ENCODE measurements around the gene ITGA3.

The ITGA3 gene

GRCh38 chr17:50112694-50113093 is 56.8 kb downstream of the ITGA3 start:
- H3K27me3 ChIP-seq (ENCODE audit: control insufficient read depth, insufficient read depth, low read length): peaks cover 1% of the 10 kb centered on the region
- H3K9ac ChIP-seq (ENCODE audit: low read depth, low read length): no peak overlapping the region
- peaks cover 9% of the 10 kb centered on the region for H3K4me1 ChIP-seq (ENCODE audit: control insufficient read depth, insufficient read depth, low read length)

GRCh38 chr17:50113624-50114320 is 57.9 kb downstream of the ITGA3 start:
- Histone ChIP-seq H3K27me3 (ENCODE audit: control insufficient read depth, insufficient read depth, low read length) (peaks cover 10% of the 10 kb centered on the region), H3K4me1 (ENCODE audit: control insufficient read depth, insufficient read depth, low read length) (peaks cover 9% of the 10 kb centered on the region), H3K9ac (ENCODE audit: low read depth, low read length) (no peak overlapping the region), H3K4me3 (ENCODE audit: low read depth, low read length) (no peak overlapping the region), H3K27ac (ENCODE audit: low read depth, low read length) (no peak overlapping the region), H3K36me3 (ENCODE audit: control insufficient read depth, insufficient read depth, low read length) (no peaks in the 10 kb centered on the region), H3K9me3 (ENCODE audit: control insufficient read depth, insufficient read depth, low read length) (no peaks in the 10 kb centered on the region)

More at GRCh38 chr17:50112694-50113093, 56.8 kb downstream of the ITGA3 start:
- H3K27ac ChIP-seq (ENCODE audit: low read depth, low read length): no peak overlapping the region
- H3K36me3 ChIP-seq (ENCODE audit: control insufficient read depth, insufficient read depth, low read length): no peaks in the 10 kb centered on the region
- no peak overlapping the region for H3K4me3 ChIP-seq (ENCODE audit: low read depth, low read length)
- no peaks in the 10 kb centered on the region for H3K9me3 ChIP-seq (ENCODE audit: control insufficient read depth, insufficient read depth, low read length)

GRCh38 chr17:50114401-50114800 is 58.5 kb downstream of the ITGA3 start:
- H3K4me1 ChIP-seq (ENCODE audit: control insufficient read depth, insufficient read depth, low read length): peaks cover 9% of the 10 kb centered on the region

GRCh38 chr17:50114849-50115357 is 59.0 kb downstream of the ITGA3 start:
- peaks cover 9% of the 10 kb centered on the region for H3K4me1 ChIP-seq (ENCODE audit: control insufficient read depth, insufficient read depth, low read length)
- H3K9me3 ChIP-seq (ENCODE audit: control insufficient read depth, insufficient read depth, low read length): no peaks in the 10 kb centered on the region
- H3K9ac ChIP-seq (ENCODE audit: low read depth, low read length): no peak overlapping the region
- H3K36me3 ChIP-seq (ENCODE audit: control insufficient read depth, insufficient read depth, low read length): no peaks in the 10 kb centered on the region
- no peak overlapping the region for H3K4me3 ChIP-seq (ENCODE audit: low read depth, low read length)
- peaks cover 18% of the 10 kb centered on the region for H3K27me3 ChIP-seq (ENCODE audit: control insufficient read depth, insufficient read depth, low read length)
- H3K27ac ChIP-seq (ENCODE audit: low read depth, low read length): no peak overlapping the region

More at GRCh38 chr17:50114401-50114800, 58.5 kb downstream of the ITGA3 start:
- Histone ChIP-seq H3K9ac (ENCODE audit: low read depth, low read length) (no peak overlapping the region), H3K27me3 (ENCODE audit: control insufficient read depth, insufficient read depth, low read length) (peaks cover 16% of the 10 kb centered on the region), H3K4me3 (ENCODE audit: low read depth, low read length) (no peak overlapping the region), H3K27ac (ENCODE audit: low read depth, low read length) (no peak overlapping the region), H3K9me3 (ENCODE audit: control insufficient read depth, insufficient read depth, low read length) (no peaks in the 10 kb centered on the region), H3K36me3 (ENCODE audit: control insufficient read depth, insufficient read depth, low read length) (no peaks in the 10 kb centered on the region)

GRCh38 chr17:50115756-50116155 is 59.8 kb downstream of the ITGA3 start:
- Histone ChIP-seq H3K4me3 (ENCODE audit: low read depth, low read length) (no peak overlapping the region), H3K27ac (ENCODE audit: low read depth, low read length) (no peak overlapping the region), H3K36me3 (ENCODE audit: control insufficient read depth, insufficient read depth, low read length) (no peaks in the 10 kb centered on the region), H3K9me3 (ENCODE audit: control insufficient read depth, insufficient read depth, low read length) (no peaks in the 10 kb centered on the region), H3K27me3 (ENCODE audit: control insufficient read depth, insufficient read depth, low read length) (peaks cover 24% of the 10 kb centered on the region), H3K4me1 (ENCODE audit: control insufficient read depth, insufficient read depth, low read length) (peaks cover 9% of the 10 kb centered on the region), H3K9ac (ENCODE audit: low read depth, low read length) (no peak overlapping the region)

GRCh38 chr17:50117202-50118051 is 61.5 kb downstream of the ITGA3 start:
- Histone ChIP-seq H3K9me3 (ENCODE audit: control insufficient read depth, insufficient read depth, low read length) (no peaks in the 10 kb centered on the region), H3K4me1 (ENCODE audit: control insufficient read depth, insufficient read depth, low read length) (peaks cover 9% of the 10 kb centered on the region), H3K36me3 (ENCODE audit: control insufficient read depth, insufficient read depth, low read length) (no peaks in the 10 kb centered on the region), H3K27me3 (ENCODE audit: control insufficient read depth, insufficient read depth, low read length) (peaks cover 24% of the 10 kb centered on the region), H3K9ac (ENCODE audit: low read depth, low read length) (no peak overlapping the region; the same call in 1 of the 2 replicates), H3K27ac (ENCODE audit: low read depth, low read length) (peak overlapping the region; percentile 14), H3K4me3 (ENCODE audit: low read depth, low read length) (peak overlapping the region; percentile 36)

GRCh38 chr17:50118076-50118827 is 62.3 kb downstream of the ITGA3 start:
- Histone ChIP-seq H3K27ac (ENCODE audit: low read depth, low read length) (no peak overlapping the region), H3K4me1 (ENCODE audit: control insufficient read depth, insufficient read depth, low read length) (peaks cover 11% of the 10 kb centered on the region), H3K9ac (ENCODE audit: low read depth, low read length) (no peak overlapping the region), H3K36me3 (ENCODE audit: control insufficient read depth, insufficient read depth, low read length) (no peaks in the 10 kb centered on the region), H3K27me3 (ENCODE audit: control insufficient read depth, insufficient read depth, low read length) (peaks cover 24% of the 10 kb centered on the region), H3K4me3 (ENCODE audit: low read depth, low read length) (no peak overlapping the region), H3K9me3 (ENCODE audit: control insufficient read depth, insufficient read depth, low read length) (no peaks in the 10 kb centered on the region)

GRCh38 chr17:50118828-50119218 is 62.9 kb downstream of the ITGA3 start:
- H3K27ac ChIP-seq (ENCODE audit: low read depth, low read length): no peak overlapping the region
- no peak overlapping the region for H3K9ac ChIP-seq (ENCODE audit: low read depth, low read length)
- H3K9me3 ChIP-seq (ENCODE audit: control insufficient read depth, insufficient read depth, low read length): no peaks in the 10 kb centered on the region
- H3K4me1 ChIP-seq (ENCODE audit: control insufficient read depth, insufficient read depth, low read length): peaks cover 15% of the 10 kb centered on the region
- H3K4me3 ChIP-seq (ENCODE audit: low read depth, low read length): no peak overlapping the region
- peaks cover 24% of the 10 kb centered on the region for H3K27me3 ChIP-seq (ENCODE audit: control insufficient read depth, insufficient read depth, low read length)
- no peaks in the 10 kb centered on the region for H3K36me3 ChIP-seq (ENCODE audit: control insufficient read depth, insufficient read depth, low read length)

GRCh38 chr17:50120475-50121253 is 64.8 kb downstream of the ITGA3 start:
- no peaks in the 10 kb centered on the region for H3K36me3 ChIP-seq (ENCODE audit: control insufficient read depth, insufficient read depth, low read length)
- H3K27ac ChIP-seq (ENCODE audit: low read depth, low read length): no peak overlapping the region
- H3K9me3 ChIP-seq (ENCODE audit: control insufficient read depth, insufficient read depth, low read length): no peaks in the 10 kb centered on the region
- H3K4me1 ChIP-seq (ENCODE audit: control insufficient read depth, insufficient read depth, low read length): peaks cover 12% of the 10 kb centered on the region; the same call in 1 of the 2 replicates
- no peak overlapping the region for H3K4me3 ChIP-seq (ENCODE audit: low read depth, low read length)
- no peak overlapping the region for H3K9ac ChIP-seq (ENCODE audit: low read depth, low read length)
- H3K27me3 ChIP-seq (ENCODE audit: control insufficient read depth, insufficient read depth, low read length): peaks cover 24% of the 10 kb centered on the region

GRCh38 chr17:50122945-50123344 is 67.0 kb downstream of the ITGA3 start:
- Histone ChIP-seq H3K9ac (ENCODE audit: low read depth, low read length) (no peak overlapping the region), H3K27ac (ENCODE audit: low read depth, low read length) (peak overlapping the region; percentile 73), H3K4me1 (ENCODE audit: control insufficient read depth, insufficient read depth, low read length) (peaks cover 18% of the 10 kb centered on the region), H3K4me3 (ENCODE audit: low read depth, low read length) (no peak overlapping the region), H3K36me3 (ENCODE audit: control insufficient read depth, insufficient read depth, low read length) (no peaks in the 10 kb centered on the region), H3K9me3 (ENCODE audit: control insufficient read depth, insufficient read depth, low read length) (no peaks in the 10 kb centered on the region), H3K27me3 (ENCODE audit: control insufficient read depth, insufficient read depth, low read length) (peaks cover 21% of the 10 kb centered on the region)
